GM23338 (cell line): ENCODE results near the gene ATP13A2. TPM values are rescaled to one million over a fixed set of nuclear protein-coding genes. Genes with fewer than 3 reads are reported as not detected.

Experiments
- ATAC-seq: fragments of 200-7000 bp; cut with Tn5 transposase; 3 replicates; pipeline ENCODE4 v1.9.1; 2020
- DNase-seq: peaks from one replicate; pipeline ENCODE4 v3.0.0-alpha.2; 2015; ENCODE audit warnings: low spot score
- H2AFZ ChIP-seq: fragments of 200-600 bp; sonication (generic); 2 replicates; pipeline ENCODE4 v1.8.0; 2016; ENCODE audit warnings: antibody characterized with exemption, mild to moderate bottlenecking, moderate library complexity
- H3F3A ChIP-seq: fragments of 200-600 bp; sonication (generic); replicated peaks from 2 replicates; pipeline ENCODE4 v1.8.0; 2017; ENCODE audit warnings: antibody characterized with exemption, mixed run types, low read depth
- H3K27ac ChIP-seq: fragments of 200-600 bp; sonication (generic); 2 replicates; pipeline ENCODE4 v1.6.1; 2016; ENCODE audit warnings: low read depth
- H3K27me3 ChIP-seq: fragments of 200-600 bp; sonication (generic); 2 replicates; pipeline ENCODE4 v1.8.0; 2016; ENCODE audit warnings: mild to moderate bottlenecking, mixed run types, moderate library complexity; ENCODE audit not compliant: insufficient read depth
- H3K36me3 ChIP-seq: fragments of 200-600 bp; sonication (generic); 2 replicates; pipeline ENCODE4 v1.8.0; 2016; ENCODE audit warnings: mild to moderate bottlenecking; ENCODE audit not compliant: insufficient read depth
- H3K4me1 ChIP-seq: fragments of 200-600 bp; sonication (generic); 2 replicates; pipeline ENCODE4 v1.8.0; 2016; ENCODE audit warnings: mild to moderate bottlenecking, moderate library complexity; ENCODE audit not compliant: insufficient read depth
- H3K4me2 ChIP-seq: fragments of 200-600 bp; sonication (generic); 2 replicates; pipeline ENCODE4 v1.7.1; 2017; ENCODE audit warnings: mixed run types
- H3K4me3 ChIP-seq: fragments of 200-600 bp; sonication (generic); 2 replicates; pipeline ENCODE4 v1.6.1; 2016; ENCODE audit warnings: mixed run types
- H3K79me2 ChIP-seq: fragments of 200-600 bp; sonication (generic); replicated peaks from 2 replicates; pipeline ENCODE4 v1.8.0; 2017; ENCODE audit warnings: mild to moderate bottlenecking; ENCODE audit not compliant: insufficient read depth
- H3K9me2 ChIP-seq: fragments of 200-600 bp; sonication (generic); 2 replicates; pipeline ENCODE4 v1.8.0; 2017; ENCODE audit not compliant: insufficient read depth
- H4K20me1 ChIP-seq: fragments of 200-600 bp; sonication (generic); replicated peaks from 2 replicates; pipeline ENCODE4 v1.8.0; 2017; ENCODE audit warnings: mild to moderate bottlenecking; ENCODE audit not compliant: insufficient read depth
- H3K27ac Mint-ChIP-seq: 2 replicates; pipeline ENCODE4 v1.8.0; 2020; ENCODE audit warnings: inconsistent platforms, mild to moderate bottlenecking, moderate library complexity, mixed read lengths
- H3K27me3 Mint-ChIP-seq: 3 replicates; pipeline ENCODE4 v1.8.0; 2022; ENCODE audit warnings: low read depth, mild to moderate bottlenecking, moderate library complexity, mixed read lengths, inconsistent platforms; ENCODE audit not compliant: insufficient read depth, poor library complexity
- H3K36me3 Mint-ChIP-seq: 3 replicates; pipeline ENCODE4 v1.8.0; 2021; ENCODE audit warnings: low read depth, mild to moderate bottlenecking, inconsistent platforms, moderate library complexity, mixed read lengths
- H3K4me1 Mint-ChIP-seq: 3 replicates; pipeline ENCODE4 v1.8.0; 2020; ENCODE audit warnings: mild to moderate bottlenecking, inconsistent platforms, mixed read lengths
- H3K4me3 Mint-ChIP-seq: 3 replicates; pipeline ENCODE4 v1.8.0; 2021; ENCODE audit warnings: moderate library complexity, mild to moderate bottlenecking, inconsistent platforms, mixed read lengths
- H3K9me3 Mint-ChIP-seq: 3 replicates; pipeline ENCODE4 v1.8.0; 2020; ENCODE audit warnings: moderate library complexity, mild to moderate bottlenecking, inconsistent platforms, mixed read lengths
- EZH2 ChIP-seq: fragments of 200-600 bp; sonication (generic); IDR thresholded peaks from one replicate; pipeline ENCODE4 v1.8.0; 2017; ENCODE audit warnings: antibody characterized with exemption, mild to moderate bottlenecking, low read depth; ENCODE audit not compliant: unreplicated experiment
- EZH2phosphoT487 ChIP-seq: fragments of 200-600 bp; sonication (generic); IDR thresholded peaks from one replicate; pipeline ENCODE4 v1.8.1; 2018; ENCODE audit warnings: antibody characterized with exemption; ENCODE audit not compliant: unreplicated experiment
- JUNB ChIP-seq: IDR thresholded peaks from one replicate; pipeline ENCODE4 v1.6.1; 2016; ENCODE audit warnings: antibody characterized with exemption; ENCODE audit not compliant: unreplicated experiment
- NANOG ChIP-seq: IDR thresholded peaks from 2 replicates; pipeline ENCODE4 v1.6.1; 2016; ENCODE audit warnings: antibody characterized with exemption, borderline replicate concordance
- STAT1 ChIP-seq: IDR thresholded peaks from one replicate; pipeline ENCODE4 v1.6.1; 2016; ENCODE audit warnings: antibody characterized with exemption; ENCODE audit not compliant: unreplicated experiment
- ZNF331 ChIP-seq: fragments of 250-450 bp; sonication (Bioruptor Pico); IDR thresholded peaks from 2 replicates; pipeline ENCODE4 v1.5.0; 2020; ENCODE audit warnings: low read depth, mild to moderate bottlenecking, moderate library complexity
- polyA plus RNA-seq: library from polyadenylated mRNA; unstranded; fragments of >200 nt; fragmentation: Nextera tagmentation; extraction: Ambion mirVana; gene quantifications from 2 replicates; pipeline ENCODE4 v1.2.1, GENCODE V29; 2016
- total RNA-seq: library from RNA; depleted of rRNA; stranded (reverse); fragments of >200 nt; shearing (Covaris generic); gene quantifications from 2 replicates; pipeline ENCODE4 v1.2.3, GENCODE V29; 2014
- TF ChIP-seq, protein P1 (sequence below), 2 experiments: fragments of 200-600 bp in 1 of 2; sonication (generic) in 1 of 2; conservative IDR thresholded peaks; 2 replicates each; pipeline versions ENCODE4 v1.5.1 to v1.6.1; 2016 to 2017; ENCODE audit warnings: antibody characterized with exemption in 2 of 2, low read depth in 2 of 2, mild to moderate bottlenecking in 2 of 2, moderate library complexity in 1 of 2
- TF ChIP-seq, protein P2 (sequence below): IDR thresholded peaks from 2 replicates; pipeline ENCODE4 v1.6.1; 2016; ENCODE audit warnings: antibody characterized with exemption
- TF ChIP-seq, protein P3 (sequence below): fragments of 250-450 bp; sonication (Bioruptor Pico); IDR thresholded peaks from 2 replicates; pipeline ENCODE4 v1.5.0; 2020; ENCODE audit warnings: mild to moderate bottlenecking, moderate library complexity

Gene ATP13A2
- total and polyA plus RNA-seq, 2 experiments from 2014 or later, result 30.1 to 87.7 TPM

DNA sequence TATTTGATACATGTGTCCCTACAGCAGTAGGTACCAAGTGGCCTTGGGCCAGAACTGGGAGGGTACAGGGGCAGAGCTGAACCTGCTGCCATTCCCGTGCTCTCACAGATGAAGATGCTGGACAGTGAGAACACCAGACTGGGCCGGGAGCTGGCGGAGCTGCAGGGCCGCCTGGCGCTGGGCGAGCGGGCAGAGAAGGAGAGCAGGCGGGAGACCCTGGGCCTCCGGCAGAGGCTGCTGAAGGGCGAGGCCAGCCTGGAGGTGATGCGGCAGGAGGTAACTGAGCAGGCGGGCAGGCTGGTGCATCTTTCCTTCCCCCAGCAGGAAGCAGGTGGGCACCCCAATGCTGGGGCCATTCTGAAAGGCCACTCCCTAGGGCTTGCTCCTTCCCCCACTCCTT is 53.3 kb downstream of the ATP13A2 start:
- Mint-ChIP-seq H3K9me3 (no peaks in the 10 kb centered on the region), H3K4me1 (peaks cover 5% of the 10 kb centered on the region), H3K36me3 (peaks cover 16% of the 10 kb centered on the region; the same call in 2 of the 3 replicates), H3K27ac (no peak overlapping the region), H3K27me3 (peaks cover 6% of the 10 kb centered on the region), H3K4me3 (no peak overlapping the region)
- Histone ChIP-seq H3K27me3 (no peaks in the 10 kb centered on the region), H3K79me2 (0 out of 2 replicates have a peak, but pooled peaks cover 2% of the 10 kb centered on the region), H3F3A (peaks cover 15% of the 10 kb centered on the region; the same call in 1 of the 2 replicates), H3K4me3 (no peak overlapping the region), H3K4me2 (no peak overlapping the region), H3K36me3 (peaks cover 13% of the 10 kb centered on the region; the same call in 1 of the 2 replicates), H3K4me1 (no peaks in the 10 kb centered on the region; the same call in 1 of the 2 replicates), H4K20me1 (no peaks in the 10 kb centered on the region), H3K27ac (no peak overlapping the region), H2AFZ (no peak overlapping the region), H3K9me2 (no peaks in the 10 kb centered on the region)
- TF ChIP-seq, protein P1, sequence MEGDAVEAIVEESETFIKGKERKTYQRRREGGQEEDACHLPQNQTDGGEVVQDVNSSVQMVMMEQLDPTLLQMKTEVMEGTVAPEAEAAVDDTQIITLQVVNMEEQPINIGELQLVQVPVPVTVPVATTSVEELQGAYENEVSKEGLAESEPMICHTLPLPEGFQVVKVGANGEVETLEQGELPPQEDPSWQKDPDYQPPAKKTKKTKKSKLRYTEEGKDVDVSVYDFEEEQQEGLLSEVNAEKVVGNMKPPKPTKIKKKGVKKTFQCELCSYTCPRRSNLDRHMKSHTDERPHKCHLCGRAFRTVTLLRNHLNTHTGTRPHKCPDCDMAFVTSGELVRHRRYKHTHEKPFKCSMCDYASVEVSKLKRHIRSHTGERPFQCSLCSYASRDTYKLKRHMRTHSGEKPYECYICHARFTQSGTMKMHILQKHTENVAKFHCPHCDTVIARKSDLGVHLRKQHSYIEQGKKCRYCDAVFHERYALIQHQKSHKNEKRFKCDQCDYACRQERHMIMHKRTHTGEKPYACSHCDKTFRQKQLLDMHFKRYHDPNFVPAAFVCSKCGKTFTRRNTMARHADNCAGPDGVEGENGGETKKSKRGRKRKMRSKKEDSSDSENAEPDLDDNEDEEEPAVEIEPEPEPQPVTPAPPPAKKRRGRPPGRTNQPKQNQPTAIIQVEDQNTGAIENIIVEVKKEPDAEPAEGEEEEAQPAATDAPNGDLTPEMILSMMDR (conservative IDR thresholded peaks at IDR 0.05; ENCODE audit: low read depth in 2 of 2), result no peak
- TF ChIP-seq, protein P2, sequence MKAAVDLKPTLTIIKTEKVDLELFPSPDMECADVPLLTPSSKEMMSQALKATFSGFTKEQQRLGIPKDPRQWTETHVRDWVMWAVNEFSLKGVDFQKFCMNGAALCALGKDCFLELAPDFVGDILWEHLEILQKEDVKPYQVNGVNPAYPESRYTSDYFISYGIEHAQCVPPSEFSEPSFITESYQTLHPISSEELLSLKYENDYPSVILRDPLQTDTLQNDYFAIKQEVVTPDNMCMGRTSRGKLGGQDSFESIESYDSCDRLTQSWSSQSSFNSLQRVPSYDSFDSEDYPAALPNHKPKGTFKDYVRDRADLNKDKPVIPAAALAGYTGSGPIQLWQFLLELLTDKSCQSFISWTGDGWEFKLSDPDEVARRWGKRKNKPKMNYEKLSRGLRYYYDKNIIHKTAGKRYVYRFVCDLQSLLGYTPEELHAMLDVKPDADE, result no peak
- TF ChIP-seq NANOG (no peak), STAT1 (no peak), ZNF331 (CRISPR knock-in tag) (no peak), EZH2phosphoT487 (no peak), EZH2 (no peak), JUNB (no peak)
- TF ChIP-seq, protein P3, sequence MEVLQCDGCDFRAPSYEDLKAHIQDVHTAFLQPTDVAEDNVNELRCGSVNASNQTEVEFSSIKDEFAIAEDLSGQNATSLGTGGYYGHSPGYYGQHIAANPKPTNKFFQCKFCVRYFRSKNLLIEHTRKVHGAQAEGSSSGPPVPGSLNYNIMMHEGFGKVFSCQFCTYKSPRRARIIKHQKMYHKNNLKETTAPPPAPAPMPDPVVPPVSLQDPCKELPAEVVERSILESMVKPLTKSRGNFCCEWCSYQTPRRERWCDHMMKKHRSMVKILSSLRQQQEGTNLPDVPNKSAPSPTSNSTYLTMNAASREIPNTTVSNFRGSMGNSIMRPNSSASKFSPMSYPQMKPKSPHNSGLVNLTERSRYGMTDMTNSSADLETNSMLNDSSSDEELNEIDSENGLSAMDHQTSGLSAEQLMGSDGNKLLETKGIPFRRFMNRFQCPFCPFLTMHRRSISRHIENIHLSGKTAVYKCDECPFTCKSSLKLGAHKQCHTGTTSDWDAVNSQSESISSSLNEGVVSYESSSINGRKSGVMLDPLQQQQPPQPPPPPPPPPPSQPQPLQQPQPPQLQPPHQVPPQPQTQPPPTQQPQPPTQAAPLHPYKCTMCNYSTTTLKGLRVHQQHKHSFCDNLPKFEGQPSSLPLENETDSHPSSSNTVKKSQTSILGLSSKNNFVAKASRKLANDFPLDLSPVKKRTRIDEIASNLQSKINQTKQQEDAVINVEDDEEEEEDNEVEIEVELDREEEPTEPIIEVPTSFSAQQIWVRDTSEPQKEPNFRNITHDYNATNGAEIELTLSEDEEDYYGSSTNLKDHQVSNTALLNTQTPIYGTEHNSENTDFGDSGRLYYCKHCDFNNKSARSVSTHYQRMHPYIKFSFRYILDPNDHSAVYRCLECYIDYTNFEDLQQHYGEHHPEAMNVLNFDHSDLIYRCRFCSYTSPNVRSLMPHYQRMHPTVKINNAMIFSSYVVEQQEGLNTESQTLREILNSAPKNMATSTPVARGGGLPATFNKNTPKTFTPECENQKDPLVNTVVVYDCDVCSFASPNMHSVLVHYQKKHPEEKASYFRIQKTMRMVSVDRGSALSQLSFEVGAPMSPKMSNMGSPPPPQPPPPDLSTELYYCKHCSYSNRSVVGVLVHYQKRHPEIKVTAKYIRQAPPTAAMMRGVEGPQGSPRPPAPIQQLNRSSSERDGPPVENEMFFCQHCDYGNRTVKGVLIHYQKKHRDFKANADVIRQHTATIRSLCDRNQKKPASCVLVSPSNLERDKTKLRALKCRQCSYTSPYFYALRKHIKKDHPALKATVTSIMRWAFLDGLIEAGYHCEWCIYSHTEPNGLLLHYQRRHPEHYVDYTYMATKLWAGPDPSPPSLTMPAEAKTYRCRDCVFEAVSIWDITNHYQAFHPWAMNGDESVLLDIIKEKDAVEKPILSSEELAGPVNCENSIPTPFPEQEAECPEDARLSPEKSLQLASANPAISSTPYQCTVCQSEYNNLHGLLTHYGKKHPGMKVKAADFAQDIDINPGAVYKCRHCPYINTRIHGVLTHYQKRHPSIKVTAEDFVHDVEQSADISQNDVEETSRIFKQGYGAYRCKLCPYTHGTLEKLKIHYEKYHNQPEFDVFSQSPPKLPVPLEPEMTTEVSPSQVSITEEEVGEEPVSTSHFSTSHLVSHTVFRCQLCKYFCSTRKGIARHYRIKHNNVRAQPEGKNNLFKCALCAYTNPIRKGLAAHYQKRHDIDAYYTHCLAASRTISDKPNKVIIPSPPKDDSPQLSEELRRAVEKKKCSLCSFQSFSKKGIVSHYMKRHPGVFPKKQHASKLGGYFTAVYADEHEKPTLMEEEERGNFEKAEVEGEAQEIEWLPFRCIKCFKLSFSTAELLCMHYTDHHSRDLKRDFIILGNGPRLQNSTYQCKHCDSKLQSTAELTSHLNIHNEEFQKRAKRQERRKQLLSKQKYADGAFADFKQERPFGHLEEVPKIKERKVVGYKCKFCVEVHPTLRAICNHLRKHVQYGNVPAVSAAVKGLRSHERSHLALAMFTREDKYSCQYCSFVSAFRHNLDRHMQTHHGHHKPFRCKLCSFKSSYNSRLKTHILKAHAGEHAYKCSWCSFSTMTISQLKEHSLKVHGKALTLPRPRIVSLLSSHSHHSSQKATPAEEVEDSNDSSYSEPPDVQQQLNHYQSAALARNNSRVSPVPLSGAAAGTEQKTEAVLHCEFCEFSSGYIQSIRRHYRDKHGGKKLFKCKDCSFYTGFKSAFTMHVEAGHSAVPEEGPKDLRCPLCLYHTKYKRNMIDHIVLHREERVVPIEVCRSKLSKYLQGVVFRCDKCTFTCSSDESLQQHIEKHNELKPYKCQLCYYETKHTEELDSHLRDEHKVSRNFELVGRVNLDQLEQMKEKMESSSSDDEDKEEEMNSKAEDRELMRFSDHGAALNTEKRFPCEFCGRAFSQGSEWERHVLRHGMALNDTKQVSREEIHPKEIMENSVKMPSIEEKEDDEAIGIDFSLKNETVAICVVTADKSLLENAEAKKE (CRISPR knock-in tag), result no peak
- ATAC-seq (no peak), DNase-seq (no peak)
